ENCODE data around the gene TBC1D9B. TPM values are rescaled to one million over a fixed set of nuclear protein-coding genes. Genes with fewer than 3 reads are reported as not detected.

The TBC1D9B gene
- 72.2 TPM for total RNA-seq

DNA sequence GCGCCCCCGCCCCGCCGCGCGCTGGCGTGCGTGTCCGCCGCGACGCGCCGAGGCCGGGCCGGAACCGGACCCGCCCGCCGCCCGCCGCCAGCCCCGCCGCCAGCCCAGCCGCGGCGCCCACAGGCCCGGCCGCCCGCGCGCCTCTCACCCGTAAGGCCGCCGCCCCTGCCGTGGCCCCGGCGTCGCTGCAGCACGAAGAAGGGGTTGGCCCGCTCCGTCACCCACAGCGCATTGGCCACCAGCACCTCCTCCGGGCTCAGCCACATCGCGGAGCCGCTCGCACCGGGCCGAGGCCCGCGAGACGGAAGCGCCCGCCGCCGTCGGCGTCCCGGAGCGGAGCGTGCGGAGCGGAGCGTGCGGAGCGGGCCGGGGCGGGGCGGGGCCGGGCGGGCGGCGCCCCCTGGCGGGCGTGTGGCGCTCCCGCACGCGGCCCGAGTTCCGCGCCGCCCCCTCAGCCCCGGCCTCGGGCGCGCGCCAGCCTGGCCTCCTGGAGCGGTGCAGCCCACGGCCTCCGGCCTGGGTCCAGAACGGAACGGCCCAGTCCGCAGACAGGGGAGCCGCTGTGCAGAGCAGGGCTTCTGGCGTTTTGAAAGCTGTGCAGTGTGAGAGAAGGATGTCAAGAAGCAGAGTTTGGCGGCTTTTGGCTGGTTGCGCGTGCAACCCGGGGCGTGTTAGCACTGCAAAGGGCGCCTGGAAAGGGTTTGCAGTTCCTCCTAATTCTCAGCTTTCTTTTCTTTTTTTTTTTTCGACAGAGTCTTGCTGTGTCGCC is at the start of gene TBC1D9B:
TBC1D9B (minus strand) TSS at position 342 of the 769 bp plus-strand sequence; CDS start at position 266, 76 bp downstream.
- DNase-seq (ENCODE audit: low read depth in 2 of 3, low spot score in 2 of 3) = peak; percentile 72 to 73 (median 72)

DNA sequence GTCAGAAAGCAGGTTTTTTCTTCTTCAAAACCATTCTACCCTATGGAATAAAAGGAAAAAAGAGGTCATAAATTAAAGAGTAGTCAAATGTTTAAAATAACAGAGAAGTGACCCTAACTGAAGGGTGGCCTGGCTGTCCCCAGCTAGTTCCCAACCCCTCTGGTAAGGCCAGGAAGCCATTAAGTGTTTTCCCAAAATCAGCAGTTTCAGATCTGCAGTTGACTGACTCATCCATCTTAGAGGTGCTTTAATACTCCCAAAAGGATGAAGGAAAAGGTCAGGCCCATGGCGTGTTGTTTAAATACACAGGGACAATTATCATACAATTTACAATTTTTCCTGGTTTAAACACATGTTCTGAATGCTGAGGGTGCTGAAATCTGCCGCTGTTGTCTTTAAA is 47.9 kb upstream of the TBC1D9B start:
- DNase-seq (ENCODE audit: low read depth in 2 of 3, low spot score in 2 of 3) = no peak

DNA sequence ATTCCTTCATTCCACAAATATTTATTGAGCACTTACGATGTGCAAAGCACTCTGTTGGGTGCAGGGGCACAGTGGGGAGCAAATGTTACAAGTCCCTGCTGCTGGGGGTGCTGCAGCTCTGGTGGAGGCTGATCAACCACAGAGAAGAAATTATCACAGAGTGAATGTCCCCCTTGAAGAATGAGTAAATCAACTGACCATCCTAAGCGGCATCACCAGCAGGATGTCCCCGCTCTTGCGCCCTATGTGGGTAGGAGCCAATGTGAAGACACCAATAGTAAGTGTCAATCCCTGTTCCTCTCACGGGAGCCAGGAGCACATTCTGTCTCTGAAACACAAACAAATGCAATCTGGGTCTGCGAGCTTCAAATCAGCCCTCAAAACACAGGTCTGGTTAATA is 47.4 kb upstream of the TBC1D9B start:
- no peak for DNase-seq (ENCODE audit: low read depth in 2 of 3, low spot score in 2 of 3)

DNA sequence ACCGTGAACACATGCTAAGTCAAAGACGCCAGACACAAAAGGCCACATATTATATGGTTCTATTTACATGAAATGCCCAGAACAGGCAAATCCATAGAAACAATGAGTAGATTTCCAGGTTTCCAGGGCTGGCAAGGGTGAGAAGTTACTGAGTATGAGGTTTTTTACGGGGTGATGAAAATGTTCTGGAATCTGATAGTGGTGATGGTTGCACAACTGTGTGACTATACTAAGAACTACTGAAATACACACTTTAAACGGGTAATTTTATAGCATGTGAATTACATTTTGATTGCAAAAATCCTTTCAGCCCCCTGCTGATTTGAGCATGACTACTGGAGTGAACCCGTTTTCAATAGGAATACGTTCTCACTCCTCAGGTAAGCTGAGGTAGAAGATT is 46.7 kb upstream of the TBC1D9B start:
- no peak for DNase-seq (ENCODE audit: low read depth in 2 of 3, low spot score in 2 of 3)

DNA sequence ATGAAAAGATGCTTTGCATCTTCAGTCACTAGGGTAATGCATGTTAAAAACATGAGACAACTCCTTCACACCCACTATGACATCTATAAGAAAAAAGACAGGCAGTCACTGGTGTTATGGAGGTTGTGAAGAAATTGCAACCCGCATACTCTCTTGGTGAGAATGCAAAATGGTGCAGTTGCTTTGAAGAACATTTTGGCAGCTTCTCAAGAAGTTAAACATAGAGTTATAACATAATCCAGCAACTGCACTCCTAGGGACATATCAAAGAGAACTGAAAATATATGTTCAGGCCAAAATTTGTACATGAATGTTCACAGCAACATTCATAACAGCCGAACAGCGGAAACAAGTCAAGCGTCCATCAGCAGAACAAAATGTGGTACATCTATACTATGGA is 46.3 kb upstream of the TBC1D9B start:
- no peak for DNase-seq (ENCODE audit: low read depth in 2 of 3, low spot score in 2 of 3)

DNA sequence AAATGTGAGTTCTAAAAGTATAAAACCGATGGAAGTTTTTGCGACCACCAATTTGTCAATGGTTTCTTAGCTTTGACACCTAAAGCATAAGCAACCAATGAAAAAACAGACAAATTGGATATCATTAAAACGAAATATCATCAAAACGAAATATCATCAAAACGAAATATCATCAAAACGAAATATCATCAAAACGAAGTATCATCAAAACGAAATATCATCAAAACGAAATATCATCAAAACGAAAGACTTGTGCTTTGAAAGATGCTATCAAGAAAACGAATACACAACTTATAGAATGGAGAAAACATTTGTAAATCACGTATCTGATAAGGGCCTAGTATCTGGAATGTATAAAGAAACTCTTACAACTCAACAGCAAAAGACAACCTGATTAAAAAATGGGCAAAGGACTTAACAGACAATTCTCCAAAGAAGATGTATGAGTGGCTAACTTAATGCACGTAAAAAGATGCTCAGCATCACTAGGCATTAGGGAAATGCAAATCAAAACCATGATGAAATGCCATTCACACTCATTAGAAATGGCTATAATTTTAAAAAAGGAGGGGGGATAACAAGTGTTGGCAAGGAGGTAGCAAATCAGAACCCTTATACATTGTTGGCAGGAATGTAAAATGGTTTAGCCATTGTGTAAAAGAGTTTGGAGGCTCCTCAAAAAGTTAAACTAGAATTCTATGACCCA is 29.4 kb upstream of the TBC1D9B start:
- DNase-seq (ENCODE audit: low read depth in 2 of 3, low spot score in 2 of 3) = no peak

DNA sequence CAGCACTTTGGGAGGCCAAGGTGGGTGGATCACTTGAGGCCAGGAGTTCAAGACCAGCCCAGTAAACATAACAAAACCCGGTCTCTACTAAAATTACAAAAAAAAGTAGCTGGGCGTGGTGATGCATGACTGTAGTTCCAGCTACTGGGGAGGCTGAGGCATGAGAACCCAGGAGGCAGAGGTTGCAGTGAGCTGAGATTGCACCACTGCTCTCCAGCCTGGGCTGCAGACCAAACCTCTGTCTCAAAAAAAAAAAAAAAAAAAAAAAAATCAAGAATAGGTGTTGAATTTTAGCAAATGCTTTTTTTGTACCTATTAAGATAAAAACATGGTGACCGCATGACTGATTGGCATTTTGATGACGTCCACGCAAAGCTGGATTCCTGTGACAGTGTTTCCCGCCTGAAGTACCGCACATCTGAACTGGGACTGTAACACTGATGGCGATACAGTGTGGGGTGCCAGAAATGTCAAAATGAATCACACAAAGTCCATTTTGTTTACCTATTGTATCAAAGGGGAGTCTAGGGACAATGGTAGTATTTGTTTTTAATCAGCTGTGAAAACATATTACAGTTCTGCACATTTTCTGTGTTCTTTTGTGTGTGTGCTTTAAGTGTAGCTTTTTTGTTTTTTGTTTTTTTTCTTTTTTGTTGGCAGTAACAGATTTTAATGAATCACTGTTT is 23.2 kb upstream of the TBC1D9B start:
- DNase-seq (ENCODE audit: low read depth in 2 of 3, low spot score in 2 of 3) = no peak

DNA sequence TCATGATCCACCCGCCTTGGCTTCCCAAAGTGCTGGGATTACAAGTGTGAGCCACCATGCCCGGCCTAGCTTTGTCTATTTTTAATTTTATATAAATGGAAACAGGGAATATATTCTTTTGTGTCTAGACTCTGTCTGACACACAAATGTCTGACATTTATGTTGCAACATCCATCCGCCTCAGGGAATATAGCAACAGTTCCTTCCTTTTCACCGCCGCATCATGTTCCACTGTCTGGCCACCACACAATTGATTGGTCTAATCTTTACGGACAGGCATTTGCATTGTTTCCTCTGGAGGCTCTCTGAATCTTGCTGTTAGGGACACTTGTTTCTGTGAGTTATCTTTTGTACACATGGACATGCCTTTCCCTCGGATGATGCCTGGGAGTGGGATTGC is 20.1 kb upstream of the TBC1D9B start:
- no peak for DNase-seq (ENCODE audit: low read depth in 2 of 3, low spot score in 2 of 3)

DNA sequence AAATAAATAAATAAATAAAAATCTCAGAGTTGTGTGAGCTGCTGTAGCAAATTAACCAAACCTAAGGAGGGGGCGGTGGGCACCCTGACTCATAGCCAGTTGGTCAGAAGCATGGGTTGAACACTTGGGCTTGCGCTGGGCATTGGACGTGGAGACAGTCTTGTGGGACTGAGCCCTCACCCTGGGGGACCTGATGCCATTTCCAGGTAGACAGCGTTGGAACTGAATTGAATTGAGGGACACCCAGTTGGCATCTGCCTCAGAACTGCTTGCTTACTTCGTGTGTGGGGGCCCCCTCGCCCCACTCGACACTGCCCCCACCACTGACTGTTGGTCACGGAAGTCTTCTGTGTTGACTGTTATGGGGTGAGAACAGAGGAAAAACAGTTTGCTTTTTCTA is 19.0 kb upstream of the TBC1D9B start:
- DNase-seq (ENCODE audit: low read depth in 2 of 3, low spot score in 2 of 3) = no peak

DNA sequence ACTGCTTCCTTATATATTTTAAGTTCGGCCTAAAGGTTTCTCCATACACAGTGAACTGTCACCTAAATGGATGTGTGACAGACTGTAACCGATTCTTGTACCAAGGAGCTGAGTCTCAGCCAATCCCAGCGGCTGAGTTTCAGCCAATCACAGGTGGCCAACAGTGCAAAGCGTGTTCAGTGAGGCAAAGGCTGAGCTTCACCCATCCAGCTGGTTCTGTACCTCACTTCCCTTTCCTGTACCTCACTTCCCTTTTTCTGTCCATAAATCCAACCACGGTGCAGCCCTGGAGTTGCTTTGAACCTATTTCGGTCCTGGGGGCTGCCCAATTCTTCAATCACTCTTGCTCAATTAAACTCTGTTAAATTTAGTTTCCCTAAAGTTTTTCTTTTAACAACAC is 15.7 kb upstream of the TBC1D9B start:
- peak in 2 of 3 donors; percentile 39 to 76 for DNase-seq (ENCODE audit: low read depth in 2 of 3, low spot score in 2 of 3)

DNA sequence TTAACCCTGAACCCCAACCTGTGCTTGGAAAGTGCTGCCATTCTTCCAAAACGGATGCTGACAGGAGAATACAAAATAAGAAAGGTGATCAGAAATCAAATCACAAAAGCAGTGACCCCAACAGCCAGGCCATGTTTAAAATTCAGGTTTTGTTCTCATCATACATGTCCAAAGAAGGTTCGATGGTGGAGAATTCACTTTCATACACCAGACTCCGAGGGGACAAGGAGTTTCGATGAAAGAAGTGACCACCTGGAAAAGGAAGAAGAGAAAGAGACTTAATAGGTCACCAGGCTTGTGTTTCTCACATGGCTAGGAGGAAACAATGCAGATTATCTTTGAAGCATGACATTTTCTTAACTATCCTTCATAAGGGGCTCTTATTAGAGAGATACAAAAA is 12.5 kb upstream of the TBC1D9B start:
- DNase-seq (ENCODE audit: low read depth in 2 of 3, low spot score in 2 of 3) = no peak

DNA sequence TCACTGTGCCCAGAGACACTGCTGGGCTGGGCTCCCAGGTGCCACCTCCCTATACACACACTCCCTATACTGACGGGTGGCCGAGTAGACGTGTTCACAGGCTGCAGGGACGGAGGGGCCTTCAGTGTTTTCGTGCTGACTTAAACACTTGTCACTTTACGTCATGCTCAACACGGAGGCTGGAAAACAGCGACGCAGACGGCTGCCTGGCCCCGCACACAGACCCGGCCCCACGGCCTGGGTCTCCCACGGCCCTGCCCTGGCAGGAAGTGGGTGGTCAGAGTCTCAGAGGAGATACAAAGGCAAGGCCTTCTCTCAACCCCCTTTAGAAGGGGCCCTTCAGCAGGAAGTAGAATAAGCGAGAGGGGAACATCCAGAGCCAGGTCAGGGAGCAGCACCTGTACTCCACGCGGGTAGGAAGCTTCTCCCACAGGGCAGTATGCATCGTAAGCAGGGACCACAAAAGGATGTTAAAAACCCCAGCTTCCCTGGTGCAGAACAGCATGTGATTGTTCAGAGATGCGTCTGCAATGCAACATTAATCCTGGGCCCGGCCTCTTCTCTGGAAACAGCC is 11.9 kb upstream of the TBC1D9B start:
- DNase-seq (ENCODE audit: low read depth in 2 of 3, low spot score in 2 of 3) = no peak

DNA sequence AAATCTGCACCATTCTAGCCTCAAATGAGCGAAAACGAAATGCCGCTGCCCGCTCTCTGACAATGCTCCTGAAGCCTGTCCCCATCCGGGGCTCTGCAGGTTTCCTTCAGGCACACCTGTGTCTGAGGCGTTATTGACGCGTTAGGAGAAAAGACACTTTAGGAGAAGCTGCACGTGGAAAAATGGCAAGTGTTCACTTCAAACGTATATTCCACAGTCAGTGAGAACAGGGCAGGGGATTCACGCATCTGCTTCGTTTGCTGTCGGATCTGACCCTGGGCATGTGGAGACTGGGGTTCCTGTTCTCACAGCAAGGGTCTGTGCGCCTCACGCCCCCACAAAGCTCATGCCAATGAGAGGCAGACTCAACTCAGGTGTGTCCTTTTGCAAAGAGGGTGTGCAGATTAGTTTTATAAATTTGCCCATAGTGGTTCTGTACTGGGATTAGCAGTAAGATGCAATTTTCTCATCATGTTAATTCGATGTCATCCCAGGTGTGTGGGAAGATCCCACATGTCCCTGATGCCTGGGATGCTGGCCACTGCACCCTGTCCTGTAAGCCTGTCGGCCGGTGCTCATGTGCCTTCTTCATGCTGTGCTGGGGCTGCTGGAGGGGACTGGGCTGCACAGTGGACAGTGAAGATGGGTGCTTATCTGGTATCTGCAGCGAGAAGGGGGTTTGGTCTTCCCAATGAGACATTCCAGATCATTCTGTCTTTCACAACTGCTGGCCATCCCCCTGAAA is 11.2 kb upstream of the TBC1D9B start:
- no peak for DNase-seq (ENCODE audit: low read depth in 2 of 3, low spot score in 2 of 3)

DNA sequence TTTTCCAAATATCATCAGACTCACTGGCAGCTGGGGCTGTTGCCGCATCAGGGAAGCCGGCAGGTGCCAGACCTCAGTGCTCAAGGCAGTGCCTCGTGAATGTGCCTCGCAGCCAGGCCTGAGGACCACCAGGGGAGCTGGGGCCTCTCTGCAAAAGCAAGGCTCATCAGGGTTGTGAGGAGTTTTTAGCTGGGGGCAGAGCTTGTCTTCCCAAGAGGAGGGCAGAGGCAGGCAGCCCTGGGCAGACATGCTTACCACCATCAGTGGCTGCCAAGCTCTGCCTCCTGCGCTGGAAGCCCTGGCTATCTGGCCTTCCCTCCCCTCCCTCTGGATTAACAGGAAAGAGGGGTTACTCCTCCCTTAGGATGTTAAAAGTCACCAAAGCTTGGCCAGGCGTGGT is 8.8 kb upstream of the TBC1D9B start:
- no peak for DNase-seq (ENCODE audit: low read depth in 2 of 3, low spot score in 2 of 3)

DNA sequence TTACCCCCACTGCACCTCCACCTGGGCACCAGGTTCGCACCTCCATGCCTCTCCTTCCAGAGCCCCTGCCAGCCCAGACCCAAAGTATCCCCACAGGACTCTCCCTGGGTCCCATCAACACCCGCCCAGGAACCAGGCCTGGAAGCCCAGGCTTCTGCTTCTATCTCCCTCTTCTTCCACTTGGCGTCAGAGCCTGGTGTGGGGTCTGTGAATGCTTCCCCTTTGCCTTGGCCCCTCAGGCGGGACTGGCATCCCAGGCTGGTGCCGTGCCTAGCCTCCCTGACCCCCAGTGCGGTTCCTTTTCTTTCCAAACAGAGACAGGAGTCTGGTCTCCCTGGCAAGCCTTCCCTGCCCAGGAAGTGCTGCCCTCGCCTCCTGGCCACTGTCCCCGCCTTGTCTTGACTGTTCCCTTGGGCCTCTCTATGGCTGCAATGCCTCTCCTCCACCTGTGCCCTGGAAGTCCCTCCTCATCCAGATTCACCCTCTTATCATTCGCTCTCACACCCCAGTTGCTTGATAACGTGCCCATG is 7.8 kb upstream of the TBC1D9B start:
- DNase-seq (ENCODE audit: low read depth in 2 of 3, low spot score in 2 of 3) = no peak

DNA sequence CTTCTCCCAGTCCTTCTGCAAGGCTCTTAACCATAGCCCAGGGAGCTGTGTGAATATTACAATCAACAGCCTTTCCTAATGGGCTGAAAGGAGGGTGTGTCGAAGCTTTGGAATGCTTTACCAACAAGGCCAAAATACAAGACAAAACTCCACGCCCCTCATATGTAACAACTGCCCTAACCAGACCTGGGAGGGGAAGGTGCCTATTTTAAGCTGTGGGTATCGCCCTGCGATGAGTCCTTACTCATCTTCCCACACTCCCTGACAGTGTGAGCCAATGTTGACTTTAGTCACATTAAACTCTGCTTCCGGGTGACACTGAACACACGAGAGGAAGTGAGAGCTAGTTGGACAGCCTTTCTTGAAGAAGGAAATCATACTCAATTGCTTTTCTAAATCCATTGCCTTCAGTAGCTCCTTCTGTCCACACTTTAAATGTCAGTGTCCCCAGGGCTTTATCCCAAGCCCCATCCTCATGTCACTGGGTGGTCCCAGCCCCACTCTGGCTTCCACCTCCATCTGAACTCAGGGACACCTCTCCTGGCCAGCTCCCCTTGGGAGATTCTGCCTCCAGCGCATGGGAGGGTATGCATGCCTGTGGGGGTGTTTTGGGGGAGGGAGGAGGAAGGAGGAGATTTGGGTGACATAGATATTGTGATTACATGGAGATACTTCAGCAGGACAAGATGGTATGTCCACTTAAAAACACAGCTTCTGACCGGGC is 6.5 kb upstream of the TBC1D9B start:
- DNase-seq (ENCODE audit: low read depth in 2 of 3, low spot score in 2 of 3) = no peak

DNA sequence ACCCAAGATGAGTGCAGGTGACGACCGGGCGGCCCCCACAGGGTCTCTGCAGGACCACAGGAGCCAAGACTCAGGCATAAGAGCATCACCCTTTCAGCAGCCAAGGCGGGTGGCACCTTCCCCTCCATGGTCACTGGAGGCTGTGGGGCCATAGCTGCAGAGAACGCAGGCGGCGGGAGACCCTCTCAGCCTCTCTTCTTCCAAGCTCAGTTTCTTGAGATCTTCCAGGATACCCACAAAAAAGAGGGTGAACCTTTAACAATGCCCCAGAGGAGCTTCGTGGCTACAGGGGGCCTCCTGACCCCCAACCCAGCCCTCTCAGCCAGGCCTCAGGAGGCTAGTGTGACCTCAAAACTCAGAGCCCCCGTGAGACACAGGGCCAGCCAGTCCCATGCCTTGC is 5.8 kb upstream of the TBC1D9B start:
- no peak for DNase-seq (ENCODE audit: low read depth in 2 of 3, low spot score in 2 of 3)

DNA sequence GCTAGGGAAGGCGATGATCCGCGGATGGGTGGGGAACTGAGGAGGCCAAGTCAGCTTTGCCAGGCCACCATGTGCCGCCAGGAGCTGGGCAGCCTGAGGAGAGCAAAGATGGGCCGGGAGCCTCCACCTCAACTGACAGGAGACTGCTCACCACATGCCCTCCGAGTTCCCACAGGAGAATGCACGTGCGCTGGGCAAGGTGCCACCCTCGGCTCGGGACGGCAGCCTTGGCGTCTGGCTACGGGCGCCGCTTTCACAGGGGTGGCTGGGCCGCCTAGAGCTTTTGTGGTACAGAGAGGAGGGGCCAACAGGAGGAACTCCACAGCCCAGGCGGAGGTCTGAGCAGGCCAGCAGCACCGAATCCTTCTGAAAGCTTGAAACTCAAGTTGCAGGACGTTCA is 5.3 kb upstream of the TBC1D9B start:
- no peak for DNase-seq (ENCODE audit: low read depth in 2 of 3, low spot score in 2 of 3)

DNA sequence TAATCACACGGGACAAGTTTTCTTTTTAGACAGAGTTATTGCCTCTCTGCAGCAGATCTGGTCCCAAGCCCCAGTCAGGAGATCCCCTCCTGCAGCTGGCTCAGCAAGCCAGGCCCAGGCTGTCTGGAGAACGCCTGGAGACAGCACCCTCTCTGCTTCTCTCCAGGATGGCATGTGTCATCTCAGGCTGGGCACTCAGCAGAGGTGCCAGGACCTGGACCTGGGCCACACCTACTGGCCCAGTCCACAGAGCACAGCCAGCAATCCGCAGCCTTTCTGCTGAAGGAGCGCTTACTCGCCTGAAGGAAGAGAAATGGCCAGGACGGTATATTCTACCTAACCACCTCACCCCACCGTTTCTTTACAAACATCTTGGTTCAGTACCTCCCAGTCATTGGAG is 4.7 kb upstream of the TBC1D9B start:
- no peak for DNase-seq (ENCODE audit: low read depth in 2 of 3, low spot score in 2 of 3)

DNA sequence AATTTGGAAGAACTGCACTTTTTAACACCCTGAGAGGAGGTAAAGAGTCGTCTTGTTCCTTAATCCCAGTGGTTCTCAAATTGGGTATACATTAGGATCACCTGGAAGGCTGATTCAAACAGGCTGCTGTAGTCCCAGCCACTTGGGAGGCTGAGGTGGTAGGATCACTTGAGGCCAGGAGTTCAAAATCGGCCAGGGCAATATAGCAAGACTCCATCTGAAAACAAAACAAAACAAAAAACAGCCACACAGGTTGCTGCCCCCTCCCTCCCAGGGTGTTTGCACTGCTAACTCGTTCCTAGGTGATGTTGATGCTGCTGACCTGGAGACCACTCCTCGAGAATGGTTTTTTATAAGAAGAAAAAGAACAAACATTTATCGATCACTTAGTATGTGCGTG is 1.5 kb upstream of the TBC1D9B start:
- no peak for DNase-seq (ENCODE audit: low read depth in 2 of 3, low spot score in 2 of 3)
